Measurements from ENCODE around the gene FLVCR1. TPM values are rescaled to one million over a fixed set of nuclear protein-coding genes. Genes with fewer than 3 reads are reported as not detected.

The FLVCR1 gene
- total and polyA plus RNA-seq, 12 donors, result 1.2 to 4.9 (median 2.2) TPM

DNA sequence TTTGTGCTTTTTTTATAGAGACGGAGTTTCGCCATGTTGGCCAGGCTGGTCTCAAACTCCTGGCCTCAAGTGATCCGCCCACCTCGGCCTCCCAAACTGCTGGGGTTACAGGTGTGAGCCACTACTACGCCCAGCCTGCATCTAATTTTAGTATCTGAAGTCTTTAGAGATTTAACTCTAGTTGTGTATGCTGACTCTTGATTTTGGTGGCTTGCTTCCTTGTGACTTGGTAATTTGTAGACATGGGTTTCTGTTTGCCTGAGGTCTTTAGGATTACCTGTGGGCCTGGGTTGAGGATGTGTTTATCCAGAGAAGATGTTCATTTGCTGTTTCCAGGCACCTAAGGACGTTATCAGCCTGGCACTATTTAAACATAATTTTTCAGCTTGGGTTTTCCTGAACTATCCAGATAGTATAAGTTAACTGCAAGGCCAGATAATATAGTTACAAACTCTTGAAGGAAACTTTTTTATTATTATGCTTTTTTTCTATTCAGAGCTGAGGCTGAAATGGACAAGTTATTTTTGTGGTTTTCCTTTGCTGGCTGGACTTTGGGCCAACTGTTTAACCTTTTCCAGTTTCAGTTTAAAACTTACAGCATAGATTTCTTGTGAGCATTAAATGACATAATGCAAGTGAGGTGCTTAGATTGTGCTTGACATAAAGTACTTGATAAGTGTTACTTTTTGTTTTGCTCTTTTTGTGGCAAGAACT is 84.8 kb downstream of the FLVCR1 start:
- no peaks in the 10 kb centered on the region for H3K4me1 ChIP-seq
- intact Hi-C loops (cut with DNase I), result no loop called here
- H3K36me3 ChIP-seq, result no peaks in the 10 kb centered on the region
- WGBS, 2 donors, result 80 to 86% methylated on average over 6 of the region's 6 CpGs
- H3K4me3 ChIP-seq, result no peak overlapping the region
- TF ChIP-seq, protein P1, sequence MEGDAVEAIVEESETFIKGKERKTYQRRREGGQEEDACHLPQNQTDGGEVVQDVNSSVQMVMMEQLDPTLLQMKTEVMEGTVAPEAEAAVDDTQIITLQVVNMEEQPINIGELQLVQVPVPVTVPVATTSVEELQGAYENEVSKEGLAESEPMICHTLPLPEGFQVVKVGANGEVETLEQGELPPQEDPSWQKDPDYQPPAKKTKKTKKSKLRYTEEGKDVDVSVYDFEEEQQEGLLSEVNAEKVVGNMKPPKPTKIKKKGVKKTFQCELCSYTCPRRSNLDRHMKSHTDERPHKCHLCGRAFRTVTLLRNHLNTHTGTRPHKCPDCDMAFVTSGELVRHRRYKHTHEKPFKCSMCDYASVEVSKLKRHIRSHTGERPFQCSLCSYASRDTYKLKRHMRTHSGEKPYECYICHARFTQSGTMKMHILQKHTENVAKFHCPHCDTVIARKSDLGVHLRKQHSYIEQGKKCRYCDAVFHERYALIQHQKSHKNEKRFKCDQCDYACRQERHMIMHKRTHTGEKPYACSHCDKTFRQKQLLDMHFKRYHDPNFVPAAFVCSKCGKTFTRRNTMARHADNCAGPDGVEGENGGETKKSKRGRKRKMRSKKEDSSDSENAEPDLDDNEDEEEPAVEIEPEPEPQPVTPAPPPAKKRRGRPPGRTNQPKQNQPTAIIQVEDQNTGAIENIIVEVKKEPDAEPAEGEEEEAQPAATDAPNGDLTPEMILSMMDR (IDR thresholded peaks at IDR 0.05), result no peak
- peaks cover 0 to 27% (median 11%) of the 10 kb centered on the region in 11 donors for H3K9me3 ChIP-seq
- DNase-seq (no peak), ATAC-seq (no peak)
- no peak overlapping the region for H3K27ac ChIP-seq
- H3K27me3 ChIP-seq, result no peaks in the 10 kb centered on the region

- WGBS, 2 donors, result 81 to 91% methylated on average over 4 of the region's 4 CpGs
Observed at GRCh38 chr1:212943393-212943710, 85.3 kb downstream of the FLVCR1 start.

GRCh38 chr1:212944229-212944901 is 86.3 kb downstream of the FLVCR1 start:
- no peak for ATAC-seq

More at GRCh38 chr1:212943393-212943710, 85.3 kb downstream of the FLVCR1 start:
- Histone ChIP-seq H3K27ac (no peak overlapping the region), H3K27me3 (peaks cover 0 to 5% (median 0%) of the 10 kb centered on the region in 7 donors), H3K4me1 (no peaks in the 10 kb centered on the region), H3K36me3 (no peaks in the 10 kb centered on the region), H3K4me3 (no peak overlapping the region), H3K9me3 (peaks cover 0 to 27% (median 11%) of the 10 kb centered on the region in 11 donors)
- TF ChIP-seq, protein P1 (IDR thresholded peaks at IDR 0.05), result no peak
- ATAC-seq, result no peak
- DNase-seq, result no peak
- intact Hi-C loops (cut with DNase I), result no loop called here

DNA sequence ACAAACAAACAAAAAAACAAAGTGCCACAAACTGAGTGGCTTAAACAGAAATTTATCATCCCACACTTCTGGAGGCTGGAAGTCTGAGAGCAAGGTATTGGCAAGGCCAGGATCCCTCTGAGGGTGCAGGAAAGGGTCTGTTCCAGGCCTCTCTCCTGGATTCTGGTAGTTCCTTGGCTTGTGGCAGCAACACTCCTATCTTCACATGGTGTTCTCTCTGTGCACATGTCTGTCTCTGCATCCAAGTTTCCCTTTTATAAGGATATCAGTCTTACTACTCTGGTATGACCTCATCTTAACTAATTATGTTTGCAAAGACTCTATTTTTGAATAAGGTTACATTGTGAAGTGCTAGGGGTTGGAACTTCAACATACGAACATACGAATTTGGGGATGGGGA is 87.0 kb downstream of the FLVCR1 start:
- ATAC-seq (peak in 1 of 8 donors; percentile 16), DNase-seq (no peak)
- Histone ChIP-seq H3K9me3 (peaks cover 0 to 16% (median 8%) of the 10 kb centered on the region in 11 donors), H3K36me3 (no peaks in the 10 kb centered on the region), H3K4me1 (peaks cover 0 to 6% (median 2%) of the 10 kb centered on the region in 9 donors), H3K4me3 (no peak overlapping the region), H3K27ac (no peak overlapping the region), H3K27me3 (peaks cover 0 to 22% (median 16%) of the 10 kb centered on the region in 7 donors)
- TF ChIP-seq, protein P1 (IDR thresholded peaks at IDR 0.05), result no peak
- 77 to 85% methylated on average over 2 of the region's 2 CpGs for WGBS, 2 donors
- intact Hi-C loops (cut with DNase I), result no loop called here

More at GRCh38 chr1:212944229-212944901, 86.3 kb downstream of the FLVCR1 start:
- no peaks in the 10 kb centered on the region for H3K36me3 ChIP-seq
- peaks cover 0 to 23% (median 11%) of the 10 kb centered on the region in 11 donors for H3K9me3 ChIP-seq
- TF ChIP-seq, protein P1 (IDR thresholded peaks at IDR 0.05), result no peak
- intact Hi-C loops (cut with DNase I), result no loop called here
- H3K27me3 ChIP-seq, result peaks cover 0 to 15% (median 9%) of the 10 kb centered on the region in 7 donors
- no peak for DNase-seq
- 86 to 89% methylated on average over 6 of the region's 6 CpGs for WGBS, 2 donors
- no peaks in the 10 kb centered on the region for H3K4me1 ChIP-seq
- H3K4me3 ChIP-seq, result no peak overlapping the region
- no peak overlapping the region for H3K27ac ChIP-seq
